ENCODE results near the gene BCL6B. TPM values are rescaled to one million over a fixed set of nuclear protein-coding genes. Genes with fewer than 3 reads are reported as not detected.
"Not testable (repeated sequence)": the region's sequence is repeated elsewhere in the genome, so short reads cannot be mapped to it uniquely, and the experiment has no call there.

The BCL6B gene
- total and polyA plus RNA-seq, 2 donors from 2014 or later = 4.4 to 33.3 TPM

GRCh38 chr17:6985266-6985665 lies 37.6 kb upstream of the BCL6B start:
- Histone ChIP-seq H3K4me3 (ENCODE audit: low read length in 3 of 3) (no peak overlapping the region), H3K9ac (ENCODE audit: low read length in 3 of 3) (no peak overlapping the region), H3K27ac (ENCODE audit: low read depth in 2 of 2, low read length in 2 of 2) (no peak overlapping the region), H3K36me3 (ENCODE audit: control insufficient read depth in 2 of 3, insufficient read depth in 3 of 3, low read length in 3 of 3) (no peaks in the 10 kb centered on the region), H3K4me1 (ENCODE audit: control insufficient read depth in 2 of 3, insufficient read depth in 2 of 3, low read depth in 1 of 3, low read length in 3 of 3) (no peaks in the 10 kb centered on the region), H3K9me3 (ENCODE audit: control insufficient read depth in 2 of 3, insufficient read depth in 1 of 3, low read length in 3 of 3) (no peaks in the 10 kb centered on the region), H3K27me3 (ENCODE audit: control insufficient read depth, insufficient read depth, low read length) (no peaks in the 10 kb centered on the region)
- no peak for TF ChIP-seq CTCF (IDR thresholded peaks at IDR 0.05; ENCODE audit: borderline replicate concordance, extremely low read depth, insufficient read depth)
- intact Hi-C loops (cut with DNase I) = no loop called here
- DNase-seq (no peak), FAIRE-seq (no peak)

GRCh38 chr17:6986676-6987075 lies 36.2 kb upstream of the BCL6B start:
- Histone ChIP-seq H3K4me3 (ENCODE audit: low read length in 3 of 3) (no peak overlapping the region), H3K9ac (ENCODE audit: low read length in 3 of 3) (no peak overlapping the region), H3K4me1 (ENCODE audit: control insufficient read depth in 2 of 3, insufficient read depth in 2 of 3, low read depth in 1 of 3, low read length in 3 of 3) (no peaks in the 10 kb centered on the region), H3K36me3 (ENCODE audit: control insufficient read depth in 2 of 3, insufficient read depth in 3 of 3, low read length in 3 of 3) (no peaks in the 10 kb centered on the region), H3K27ac (ENCODE audit: low read depth in 2 of 2, low read length in 2 of 2) (no peak overlapping the region), H3K27me3 (ENCODE audit: control insufficient read depth, insufficient read depth, low read length) (no peaks in the 10 kb centered on the region), H3K9me3 (ENCODE audit: control insufficient read depth in 2 of 3, insufficient read depth in 1 of 3, low read length in 3 of 3) (no peaks in the 10 kb centered on the region)
- TF ChIP-seq CTCF (IDR thresholded peaks at IDR 0.05; ENCODE audit: borderline replicate concordance, extremely low read depth, insufficient read depth) = no peak
- no peak for FAIRE-seq
- no peak for DNase-seq
- intact Hi-C loops (cut with DNase I) = no loop called here

- Histone ChIP-seq H3K9ac (ENCODE audit: low read length in 3 of 3) (no peak overlapping the region), H3K9me3 (ENCODE audit: control insufficient read depth in 2 of 3, insufficient read depth in 1 of 3, low read length in 3 of 3) (no peaks in the 10 kb centered on the region), H3K27ac (ENCODE audit: low read depth in 2 of 2, low read length in 2 of 2) (no peak overlapping the region), H3K4me1 (ENCODE audit: control insufficient read depth in 2 of 3, insufficient read depth in 2 of 3, low read depth in 1 of 3, low read length in 3 of 3) (no peaks in the 10 kb centered on the region), H3K27me3 (ENCODE audit: control insufficient read depth, insufficient read depth, low read length) (no peaks in the 10 kb centered on the region), H3K36me3 (ENCODE audit: control insufficient read depth in 2 of 3, insufficient read depth in 3 of 3, low read length in 3 of 3) (no peaks in the 10 kb centered on the region), H3K4me3 (ENCODE audit: low read length in 3 of 3) (no peak overlapping the region)
- FAIRE-seq (no peak), DNase-seq (no peak)
- TF ChIP-seq CTCF (IDR thresholded peaks at IDR 0.05; ENCODE audit: borderline replicate concordance, extremely low read depth, insufficient read depth) = no peak
- intact Hi-C loops (cut with DNase I) = no loop called here
Observed at GRCh38 chr17:6989779-6990178, 33.1 kb upstream of the BCL6B start.

- intact Hi-C loops (cut with DNase I); H3K27ac ChIP-seq (ENCODE audit: low read depth in 2 of 2, low read length in 2 of 2); FAIRE-seq; H3K4me1 ChIP-seq (ENCODE audit: control insufficient read depth in 2 of 3, insufficient read depth in 2 of 3, low read depth in 1 of 3, low read length in 3 of 3); H3K4me3 ChIP-seq (ENCODE audit: low read length in 3 of 3); H3K36me3 ChIP-seq (ENCODE audit: control insufficient read depth in 2 of 3, insufficient read depth in 3 of 3, low read length in 3 of 3); H3K9ac ChIP-seq (ENCODE audit: low read length in 3 of 3); H3K27me3 ChIP-seq (ENCODE audit: control insufficient read depth, insufficient read depth, low read length); DNase-seq; H3K9me3 ChIP-seq (ENCODE audit: control insufficient read depth in 2 of 3, insufficient read depth in 1 of 3, low read length in 3 of 3): not testable (repeated sequence)
Observed at GRCh38 chr17:6993613-6994056, 29.2 kb upstream of the BCL6B start.

All from kidney (tissue), 14 donors.